K562 (cell line): Measurements from ENCODE around the gene BIN1. TPM values are rescaled to one million over a fixed set of nuclear protein-coding genes. Genes with fewer than 3 reads are reported as not detected.
A peak's percentile ranks its signal among the peaks of the same experiment; 100 is the strongest.

Source experiments
- CBFA2T2 ChIP-seq: fragments of 450-650 bp; conservative IDR thresholded peaks from 2 replicates; pipeline ENCODE4 v1.6.1; 2017; ENCODE audit warnings: mild to moderate bottlenecking
- CC2D1A ChIP-seq: fragments of 450-650 bp; IDR thresholded peaks from 2 replicates; pipeline ENCODE4 v1.6.1; 2017; ENCODE audit warnings: mild to moderate bottlenecking
- CCNT2 ChIP-seq: IDR thresholded peaks from 2 replicates; pipeline ENCODE4 v1.6.1; 2011; ENCODE audit warnings: borderline replicate concordance, low read depth, mild to moderate bottlenecking, moderate library complexity, mixed read lengths, low read length; ENCODE audit not compliant: insufficient read length; ENCODE audit errors: extremely low read depth
- DACH1 ChIP-seq: fragments of 450-650 bp; IDR thresholded peaks from 2 replicates; pipeline ENCODE4 v1.6.1; 2018; ENCODE audit not compliant: partially characterized antibody
- E2F3 ChIP-seq: fragments of 250-450 bp; sonication (Bioruptor Pico); IDR thresholded peaks from 2 replicates; pipeline ENCODE4 v1.4.0; 2020; ENCODE audit warnings: mild to moderate bottlenecking
- ETS1 ChIP-seq: conservative IDR thresholded peaks from 2 replicates; pipeline ENCODE4 v1.6.1; 2011; ENCODE audit warnings: low read depth, mild to moderate bottlenecking, low read length; ENCODE audit not compliant: control insufficient read depth
- FOXO4 ChIP-seq: fragments of 450-650 bp; formaldehyde crosslinking; IDR thresholded peaks from 2 replicates; pipeline ENCODE4 v1.4.0; 2020; ENCODE audit warnings: mild to moderate bottlenecking, moderate library complexity
- KLF16 ChIP-seq: IDR thresholded peaks from 2 replicates; pipeline ENCODE4 v1.6.1; 2016; ENCODE audit warnings: antibody characterized with exemption
- NFATC3 ChIP-seq: fragments of 450-650 bp; IDR thresholded peaks from 2 replicates; pipeline ENCODE4 v1.6.1; 2017; ENCODE audit warnings: mild to moderate bottlenecking
- NFIX ChIP-seq: fragments of 250-450 bp; sonication (Bioruptor Pico); IDR thresholded peaks from 2 replicates; pipeline ENCODE4 v1.4.0; 2020; ENCODE audit warnings: low read depth, mild to moderate bottlenecking, moderate library complexity
- PCBP2 ChIP-seq: fragments of 200-400 bp; formaldehyde crosslinking; IDR thresholded peaks from 2 replicates; pipeline ENCODE4 v1.6.1; 2018; ENCODE audit warnings: low read length, low read depth, mild to moderate bottlenecking, moderate library complexity; ENCODE audit not compliant: poor library complexity, severe bottlenecking
- POLR2B ChIP-seq: fragments of 450-650 bp; IDR thresholded peaks from 2 replicates; pipeline ENCODE4 v1.6.1; 2018; ENCODE audit warnings: low read depth; ENCODE audit not compliant: partially characterized antibody
- POLR2H ChIP-seq: IDR thresholded peaks from 2 replicates; pipeline ENCODE4 v1.6.1; 2016; ENCODE audit warnings: missing genetic modification characterization, low read depth, mild to moderate bottlenecking, control low read depth, missing compliant biosample characterization, moderate library complexity
- SAFB2 ChIP-seq: fragments of 200-400 bp; formaldehyde crosslinking; IDR thresholded peaks from 2 replicates; pipeline ENCODE4 v1.6.1; 2018; ENCODE audit warnings: borderline replicate concordance, low read length, low read depth, moderate library complexity; ENCODE audit not compliant: severe bottlenecking
- TCF7 ChIP-seq: sonication (generic); IDR thresholded peaks from 2 replicates; pipeline ENCODE4 v1.6.1; 2016; ENCODE audit warnings: antibody characterized with exemption, borderline replicate concordance
- ZFX ChIP-seq: sonication (generic); formaldehyde crosslinking; IDR thresholded peaks from 2 replicates; pipeline ENCODE4 v1.8.0; 2022; ENCODE audit warnings: mild to moderate bottlenecking, missing genetic modification reagents, moderate library complexity
- ZKSCAN8 ChIP-seq: fragments of 200-800 bp; sonication (Bioruptor generic); IDR thresholded peaks from 2 replicates; pipeline ENCODE4 v1.6.1; 2016; ENCODE audit warnings: missing genetic modification characterization, missing compliant biosample characterization
- ZNF436 ChIP-seq: fragments of 250-450, 450-650 bp; sonication (Bioruptor Pico); formaldehyde crosslinking; IDR thresholded peaks from 2 replicates; pipeline ENCODE4 v1.7.0; 2020; ENCODE audit warnings: mild to moderate bottlenecking
- ZNF583 ChIP-seq: fragments of 250-450 bp; sonication (Bioruptor Pico); IDR thresholded peaks from 2 replicates; pipeline ENCODE4 v1.4.0; 2020
- ZNF76 ChIP-seq: fragments of 250-450 bp; sonication (Bioruptor Pico); IDR thresholded peaks from 2 replicates; pipeline ENCODE4 v1.4.0; 2020; ENCODE audit warnings: mild to moderate bottlenecking, moderate library complexity, borderline replicate concordance
- polyA plus RNA-seq, 8 experiments: library from polyadenylated mRNA; depleted of rRNA in 4 of 8; stranded (reverse) in 5 of 8; unstranded in 3 of 8; fragments of >200 nt; fragmentation: Nextera tagmentation in 2 of 8; fragmentation: Illumina TruSeq in 1 of 8; extraction: Ambion mirVana in 2 of 8; extraction: Trizol in 1 of 8; gene quantifications; 2 replicates each; pipeline versions ENCODE4 v1.2.1 to v1.2.3, GENCODE V29; 2011 to 2014; ENCODE audit warnings: inconsistent platforms in 1 of 8, missing spikeins in 1 of 8
- total RNA-seq, 7 experiments: library from RNA; depleted of rRNA in 6 of 7; stranded (reverse); fragments of >200 nt in 6 of 7; fragmentation: Illumina TruSeq in 2 of 7; extraction: Trizol in 2 of 7; gene quantifications; 2 replicates each; pipeline versions ENCODE4 v1.2.1 to v1.2.3, GENCODE V29; 2011 to 2021; ENCODE audit warnings: low replicate concordance in 1 of 7
- TF ChIP-seq, protein P1 (sequence below): fragments of 250-450 bp; sonication (Bioruptor Pico); IDR thresholded peaks from 2 replicates; pipeline ENCODE4 v1.4.0; 2020; ENCODE audit warnings: mild to moderate bottlenecking, moderate library complexity
- TF ChIP-seq, protein P2 (sequence below), 2 experiments: IDR thresholded peaks in 1 of 2; conservative IDR thresholded peaks in 1 of 2; 2 replicates each; pipeline ENCODE4 v1.6.1; 2016; ENCODE audit warnings: low read depth in 2 of 2, mild to moderate bottlenecking in 1 of 2, missing compliant biosample characterization in 1 of 2, missing genetic modification characterization in 1 of 2, moderate library complexity in 1 of 2

Gene BIN1
- total and polyA plus RNA-seq, 9 of the 15 experiments (the other 6 are each of a cell fraction or from before 2014, with no cell fraction given): 0.04 to 2.8 (median 0.79) TPM; not detected in 1

DNA sequence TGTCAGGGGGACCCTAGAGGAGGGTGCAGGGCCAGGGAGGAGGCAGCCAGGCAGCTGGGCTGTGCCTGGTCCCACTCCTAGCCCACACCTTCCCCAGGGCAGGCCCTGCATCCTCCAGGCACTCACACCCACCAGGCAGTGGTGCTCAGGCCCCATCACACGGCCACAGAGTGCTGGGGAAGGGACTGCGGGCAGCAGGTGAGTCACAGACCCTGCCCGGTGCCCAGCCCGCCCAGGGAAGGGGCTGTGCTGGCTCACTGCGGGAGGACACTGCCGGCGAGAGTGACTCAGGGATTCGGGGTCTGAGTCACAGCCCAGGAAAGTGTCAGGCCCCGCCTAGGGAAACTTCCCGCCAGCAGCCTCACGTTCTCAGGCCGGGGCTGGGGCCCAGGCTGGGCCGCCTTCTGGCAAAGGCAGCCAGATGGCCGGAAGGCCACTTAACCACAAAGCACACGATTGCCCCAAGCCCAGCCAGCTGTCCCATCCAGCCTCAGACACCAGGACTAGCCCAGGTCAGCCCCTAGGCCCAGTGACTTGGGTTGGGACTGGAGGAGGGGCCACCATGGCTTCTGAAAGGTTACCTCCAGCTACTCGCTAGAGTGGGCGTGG, 42.2 kb downstream of the BIN1 start (continued):
- TF ChIP-seq CCNT2 (peak; percentile 83), ZFX (CRISPR knock-in tag) (peak; percentile 94), NFIX (CRISPR knock-in tag) (no peak), PCBP2 (no peak), ZNF76 (CRISPR knock-in tag) (no peak), ZNF583 (0 out of 2 replicates have a peak, but pooled peaks have one; percentile 12), DACH1 (peak; percentile 51), CC2D1A (no peak), ETS1 (peak; percentile 92), SAFB2 (no peak), NFATC3 (no peak), KLF16 (peak; percentile 90), ZNF436 (CRISPR knock-in tag) (no peak), TCF7 (peak; percentile 31; the same call in 1 of the 2 replicates), CBFA2T2 (peak; percentile 93), POLR2H (tag) (no peak), FOXO4 (CRISPR knock-in tag) (no peak), E2F3 (peak; percentile 95), POLR2B (peak; percentile 75), ZKSCAN8 (CRISPR knock-in tag) (peak; percentile 42; the same call in 1 of the 2 replicates)
- TF ChIP-seq, protein P1, sequence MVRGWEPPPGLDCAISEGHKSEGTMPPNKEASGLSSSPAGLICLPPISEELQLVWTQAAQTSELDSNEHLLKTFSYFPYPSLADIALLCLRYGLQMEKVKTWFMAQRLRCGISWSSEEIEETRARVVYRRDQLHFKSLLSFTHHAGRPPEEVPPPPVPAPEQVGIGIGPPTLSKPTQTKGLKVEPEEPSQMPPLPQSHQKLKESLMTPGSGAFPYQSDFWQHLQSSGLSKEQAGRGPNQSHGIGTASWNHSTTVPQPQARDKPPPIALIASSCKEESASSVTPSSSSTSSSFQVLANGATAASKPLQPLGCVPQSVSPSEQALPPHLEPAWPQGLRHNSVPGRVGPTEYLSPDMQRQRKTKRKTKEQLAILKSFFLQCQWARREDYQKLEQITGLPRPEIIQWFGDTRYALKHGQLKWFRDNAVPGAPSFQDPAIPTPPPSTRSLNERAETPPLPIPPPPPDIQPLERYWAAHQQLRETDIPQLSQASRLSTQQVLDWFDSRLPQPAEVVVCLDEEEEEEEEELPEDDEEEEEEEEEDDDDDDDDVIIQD: no peak
- TF ChIP-seq, protein P2, sequence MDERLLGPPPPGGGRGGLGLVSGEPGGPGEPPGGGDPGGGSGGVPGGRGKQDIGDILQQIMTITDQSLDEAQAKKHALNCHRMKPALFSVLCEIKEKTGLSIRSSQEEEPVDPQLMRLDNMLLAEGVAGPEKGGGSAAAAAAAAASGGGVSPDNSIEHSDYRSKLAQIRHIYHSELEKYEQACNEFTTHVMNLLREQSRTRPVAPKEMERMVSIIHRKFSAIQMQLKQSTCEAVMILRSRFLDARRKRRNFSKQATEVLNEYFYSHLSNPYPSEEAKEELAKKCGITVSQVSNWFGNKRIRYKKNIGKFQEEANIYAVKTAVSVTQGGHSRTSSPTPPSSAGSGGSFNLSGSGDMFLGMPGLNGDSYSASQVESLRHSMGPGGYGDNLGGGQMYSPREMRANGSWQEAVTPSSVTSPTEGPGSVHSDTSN (CRISPR knock-in tag; IDR thresholded peaks at IDR 0.05; ENCODE audit: low read depth): no peak
- TF ChIP-seq, protein P2 (tag; conservative IDR thresholded peaks at IDR 0.05; ENCODE audit: low read depth): no peak
